ENCODE results near the gene NLGN1. TPM values are rescaled to one million over a fixed set of nuclear protein-coding genes. Genes with fewer than 3 reads are reported as not detected.

Gene NLGN1
- total and polyA plus RNA-seq, 2 of the 8 experiments (the other 6 are each of a cell fraction or from before 2014, with no cell fraction given) = 7.8 to 14.8 TPM

DNA sequence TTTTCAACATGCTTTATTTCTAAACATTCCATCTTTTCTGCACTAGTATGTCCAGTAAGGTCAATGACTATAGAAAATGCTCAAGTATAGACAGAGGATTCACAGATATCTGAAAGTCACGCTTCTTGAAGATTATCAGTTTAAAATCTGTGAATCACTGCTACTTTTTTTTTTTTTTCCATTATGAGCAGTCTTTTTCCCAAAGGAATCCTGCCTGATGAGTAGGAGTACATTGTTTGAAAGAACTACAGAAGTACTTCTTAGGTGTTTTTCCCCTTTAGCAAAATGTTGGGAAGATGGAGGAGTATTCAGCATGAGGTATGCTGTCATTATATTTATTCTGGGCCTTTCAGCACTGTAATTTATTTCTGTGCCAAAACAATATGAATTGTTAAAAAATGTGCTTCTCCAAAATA is 266.2 kb downstream of the NLGN1 start:
- no peak overlapping the region for H3K23ac ChIP-seq (ENCODE audit: insufficient read length)
- H2BK120ac ChIP-seq (replicated peaks; ENCODE audit: low read depth, low read length) = no peak overlapping the region
- no peak overlapping the region for H3K14ac ChIP-seq (ENCODE audit: insufficient read length)
- DNase-seq (ENCODE audit: low read depth in 1 of 2, low spot score in 2 of 2) (no peak), FAIRE-seq (no peak)
- no peak overlapping the region for H2BK5ac ChIP-seq (ENCODE audit: low read depth, low read length)
- POLR2A ChIA-PET (ENCODE audit: partially characterized antibody) = no interaction called here
- WGBS, 2 experiments (ENCODE audit: extremely low coverage in 1 of 2, insufficient coverage in 1 of 2, insufficient read length in 1 of 2, insufficient replicate concordance in 2 of 2, low coverage in 1 of 2, low lambda C conversion rate in 2 of 2, missing lambda C conversion rate in 1 of 2) = 95% methylated on average over 1 of the region's 1 CpG; no CpG with 5 or more reads in 1 of the 2 experiments
- H3K56ac ChIP-seq (replicated peaks; ENCODE audit: insufficient read length, low read depth, low read length) = no peak overlapping the region
- H2BK20ac ChIP-seq (ENCODE audit: low read length) = no peak overlapping the region
- H3K27me3 ChIP-seq (replicated peaks in 1 of 4; ENCODE audit: control insufficient read depth in 3 of 4, extremely low read depth in 1 of 4, insufficient read depth in 3 of 4, low read length in 3 of 4) = no peaks in the 10 kb centered on the region
- H3K9ac ChIP-seq (replicated peaks in 1 of 4; ENCODE audit: extremely low read depth in 1 of 4, low read depth in 3 of 4, low read length in 3 of 4) = no peak overlapping the region
- H3K9me3 ChIP-seq (ENCODE audit: insufficient read depth in 2 of 2, low read depth in 1 of 2, low read length in 1 of 2) = no peaks in the 10 kb centered on the region
- H3K36me3 ChIP-seq (ENCODE audit: control insufficient read depth in 2 of 4, insufficient read depth in 4 of 4, low read length in 3 of 4) = no peaks in the 10 kb centered on the region
- H2BK15ac ChIP-seq (ENCODE audit: low read length) = no peak overlapping the region
- no peak overlapping the region for H4K8ac ChIP-seq (ENCODE audit: extremely low read depth, insufficient read depth, low read length)
- no peak overlapping the region for H3K4ac ChIP-seq (replicated peaks; ENCODE audit: insufficient read length, low read depth, low read length)
- no peak overlapping the region for H3K4me2 ChIP-seq (ENCODE audit: insufficient read depth in 1 of 2, low read depth in 2 of 2, low read length in 2 of 2)
- no peak overlapping the region for H3K27ac ChIP-seq (ENCODE audit: low read depth, low read length)
- no peak overlapping the region for H2AFZ ChIP-seq (ENCODE audit: low read length)
- no peaks in the 10 kb centered on the region for H3K79me1 ChIP-seq (ENCODE audit: low read depth, low read length)
- H3K4me3 ChIP-seq (ENCODE audit: extremely low read depth in 1 of 4, insufficient read depth in 2 of 4, low read depth in 3 of 4, low read length in 4 of 4) = no peak overlapping the region
- H4K91ac ChIP-seq (replicated peaks; ENCODE audit: insufficient read length, low read length) = no peak overlapping the region
- H2AK5ac ChIP-seq (ENCODE audit: low read depth, low read length) = no peak overlapping the region
- no peak for TF ChIP-seq RAD21 (IDR thresholded peaks at IDR 0.05 in 1 of 2, conservative IDR thresholded peaks at IDR 0.05 in 1 of 2; ENCODE audit: low read depth in 2 of 2, low read length in 2 of 2)
- TF ChIP-seq KDM4A (IDR thresholded peaks at IDR 0.05; ENCODE audit: low read depth, low read length, severe bottlenecking) = no peak
- TF ChIP-seq, protein P1, sequence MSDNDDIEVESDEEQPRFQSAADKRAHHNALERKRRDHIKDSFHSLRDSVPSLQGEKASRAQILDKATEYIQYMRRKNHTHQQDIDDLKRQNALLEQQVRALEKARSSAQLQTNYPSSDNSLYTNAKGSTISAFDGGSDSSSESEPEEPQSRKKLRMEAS (IDR thresholded peaks at IDR 0.05) = no peak
- no peak for TF ChIP-seq SP1 (IDR thresholded peaks at IDR 0.05; ENCODE audit: low read depth, low read length)
- TF ChIP-seq POLR2AphosphoS5 (IDR thresholded peaks at IDR 0.05; ENCODE audit: low read depth, low read length) = no peak
- TF ChIP-seq JUN (IDR thresholded peaks at IDR 0.05; ENCODE audit: low read depth, low read length) = no peak
- no peak for TF ChIP-seq RFX5 (IDR thresholded peaks at IDR 0.05; ENCODE audit: borderline replicate concordance, low read depth, low read length)
- TF ChIP-seq CEBPB (IDR thresholded peaks at IDR 0.05; ENCODE audit: low read depth, low read length) = no peak
- no peak for TF ChIP-seq EGR1 (IDR thresholded peaks at IDR 0.05; ENCODE audit: borderline replicate concordance, low read depth, low read length)
- no peaks in the 10 kb centered on the region for H3K79me2 ChIP-seq (ENCODE audit: control insufficient read depth in 1 of 2, insufficient read depth in 2 of 2, low read length in 2 of 2)
- no peak overlapping the region for H3K18ac ChIP-seq (ENCODE audit: extremely low read depth, low read length)
- H4K5ac ChIP-seq (ENCODE audit: insufficient read length, low read depth, low read length) = no peak overlapping the region
- H3K23me2 ChIP-seq (ENCODE audit: low read depth, low read length) = no peaks in the 10 kb centered on the region
- H4K20me1 ChIP-seq (replicated peaks in 1 of 2; ENCODE audit: control insufficient read depth in 1 of 2, insufficient read depth in 2 of 2, low read length in 2 of 2) = no peaks in the 10 kb centered on the region
- H2BK12ac ChIP-seq (ENCODE audit: low read depth, low read length) = no peak overlapping the region
- CTCF ChIA-PET (ENCODE audit: partially characterized antibody) = no interaction called here
- H3K4me1 ChIP-seq (replicated peaks in 1 of 4; ENCODE audit: control insufficient read depth in 3 of 4, insufficient read depth in 4 of 4, low read length in 3 of 4) = no peaks in the 10 kb centered on the region
